Activated T-helper 2 cell treated with anti-CD3 and anti-CD28 coated beads, Interferon-gamma antibody, Interleukin-2, Interleukin-4, amounts not matched to agents 10 μg/mL and 5 μg/mL and 100 μg/mL, durations not matched to agents 14 hours and 24 hours and 36 hours (primary cell): Measurements from ENCODE around the gene PLXND1. TPM values are rescaled to one million over a fixed set of nuclear protein-coding genes. Genes with fewer than 3 reads are reported as not detected.

Experiments used
- DNase-seq: peaks from one replicate; pipeline ENCODE4 v3.0.0; 2021; ENCODE audit warnings: low spot score
- H3K27ac Mint-ChIP-seq: one replicate; pipeline ENCODE4 v1.8.0; 2021; ENCODE audit warnings: mixed read lengths
- H3K27me3 Mint-ChIP-seq: one replicate; pipeline ENCODE4 v1.8.0; 2021; ENCODE audit warnings: low read depth, mixed read lengths
- H3K36me3 Mint-ChIP-seq: one replicate; pipeline ENCODE4 v1.8.0; 2021; ENCODE audit warnings: low read depth, mixed read lengths
- H3K4me1 Mint-ChIP-seq: one replicate; pipeline ENCODE4 v1.8.0; 2021; ENCODE audit warnings: low read depth, mixed read lengths
- H3K4me3 Mint-ChIP-seq: one replicate; pipeline ENCODE4 v1.8.0; 2021; ENCODE audit warnings: low read depth, mild to moderate bottlenecking, moderate library complexity, mixed read lengths
- H3K9me3 Mint-ChIP-seq: one replicate; pipeline ENCODE4 v1.8.0; 2021; ENCODE audit warnings: mixed read lengths
- intact Hi-C: fragments of 100-400 bp; cut with micrococcal nuclease; formaldehyde crosslinking; loops from one replicate; pipeline ENCODE4 v1.15.1; 2023
- total RNA-seq: library from RNA; stranded (reverse); gene quantifications from 2 replicates; pipeline ENCODE4 v1.2.3, GENCODE V29; 2022

The PLXND1 gene
- total RNA-seq, 1 donor from 2014 or later, result 1.3 TPM

DNA sequence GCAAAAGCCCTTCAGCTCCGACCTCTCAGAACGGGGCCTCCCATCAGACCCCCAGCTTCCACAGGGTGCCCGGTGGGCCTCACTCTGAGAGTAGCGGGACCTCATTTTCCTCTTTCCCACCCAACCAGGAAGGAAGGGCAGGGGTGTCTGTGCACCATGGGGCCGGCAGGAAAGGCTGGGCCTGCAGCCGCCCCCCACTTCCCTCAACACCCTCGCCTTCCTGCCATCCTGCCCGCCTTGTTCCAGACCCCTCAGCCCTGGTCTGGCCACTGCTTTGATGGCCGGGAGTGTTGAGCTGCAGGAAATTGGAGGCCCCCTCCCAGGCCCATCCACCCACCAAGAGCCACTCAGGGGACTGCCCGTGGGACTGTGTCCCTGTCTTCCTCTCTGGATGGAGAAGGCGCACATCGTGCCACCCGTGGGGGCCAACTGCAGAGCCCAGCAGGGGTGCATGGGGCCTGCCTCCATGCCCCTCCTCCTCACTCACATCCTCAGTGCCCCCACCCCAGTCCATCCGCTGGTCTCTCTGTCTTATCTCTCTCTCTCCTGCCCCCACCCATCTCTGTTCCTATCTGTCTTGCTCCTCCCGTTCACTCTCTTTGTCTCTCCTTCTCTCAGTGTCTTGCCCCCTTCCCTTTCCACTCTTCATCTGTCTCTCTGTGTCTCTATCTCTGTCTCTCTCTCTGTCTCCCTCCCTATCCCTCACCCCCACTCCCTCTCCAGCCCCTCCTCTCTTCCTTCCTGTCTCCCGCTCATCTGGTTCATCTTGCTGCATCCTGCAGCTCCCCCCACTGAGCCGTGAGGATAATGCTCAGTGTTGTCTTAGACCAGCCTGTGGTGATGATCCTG, 1.8 kb upstream of the PLXND1 start:
- peaks cover 44% of the 10 kb centered on the region for H3K27me3 Mint-ChIP-seq
- H3K4me1 Mint-ChIP-seq, result peaks cover 10% of the 10 kb centered on the region
- no peak for DNase-seq
- no peaks in the 10 kb centered on the region for H3K9me3 Mint-ChIP-seq
- no peak overlapping the region for H3K27ac Mint-ChIP-seq
- H3K4me3 Mint-ChIP-seq, result no peak overlapping the region
- intact Hi-C loops, result loop anchor here (5.0 kb wide), 1 partner anchor 284 kb away; the partner anchor contains the start of gene TMCC1
- H3K36me3 Mint-ChIP-seq, result no peaks in the 10 kb centered on the region

DNA sequence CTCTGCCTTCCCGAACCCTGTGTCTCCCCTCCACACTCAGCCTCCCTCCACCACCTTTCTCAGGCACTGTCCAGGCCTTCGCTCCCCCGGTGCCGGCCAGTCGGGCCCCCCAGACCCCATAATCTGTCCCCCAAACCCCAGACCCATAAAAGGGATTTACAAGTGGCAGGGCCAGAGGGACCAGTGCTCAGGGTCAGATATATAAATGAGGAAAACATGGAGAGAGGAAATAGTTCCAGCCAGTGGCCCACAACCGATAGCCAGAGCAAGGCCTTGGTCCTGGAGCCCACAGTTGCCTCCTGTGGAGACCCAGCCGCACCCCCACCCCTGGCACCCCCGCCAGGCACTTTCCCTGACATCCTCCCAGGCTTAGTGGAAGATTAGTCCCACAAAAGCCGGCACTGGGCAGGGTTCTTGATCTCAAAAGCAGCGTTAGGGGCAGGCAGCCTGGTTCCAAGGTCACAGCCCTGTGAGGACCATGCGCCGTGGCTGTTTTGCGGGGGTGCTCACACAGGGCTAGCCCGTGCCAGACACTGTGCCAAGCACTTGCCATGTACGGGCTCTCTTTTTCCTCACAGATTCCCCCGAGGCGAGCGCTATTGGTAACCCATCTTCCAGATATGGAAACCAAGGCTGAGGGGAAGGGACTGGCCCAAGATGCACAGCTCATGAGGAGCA, 1.1 kb upstream of the PLXND1 start:
- no peak overlapping the region for H3K27ac Mint-ChIP-seq
- no peak for DNase-seq
- peaks cover 10% of the 10 kb centered on the region for H3K4me1 Mint-ChIP-seq
- H3K36me3 Mint-ChIP-seq, result no peaks in the 10 kb centered on the region
- peaks cover 45% of the 10 kb centered on the region for H3K27me3 Mint-ChIP-seq
- peak overlapping the region; percentile 77 for H3K4me3 Mint-ChIP-seq
- H3K9me3 Mint-ChIP-seq, result no peaks in the 10 kb centered on the region
- intact Hi-C loops, result loop anchor here (5.0 kb wide), 1 partner anchor 285 kb away; the partner anchor contains the start of gene TMCC1

DNA sequence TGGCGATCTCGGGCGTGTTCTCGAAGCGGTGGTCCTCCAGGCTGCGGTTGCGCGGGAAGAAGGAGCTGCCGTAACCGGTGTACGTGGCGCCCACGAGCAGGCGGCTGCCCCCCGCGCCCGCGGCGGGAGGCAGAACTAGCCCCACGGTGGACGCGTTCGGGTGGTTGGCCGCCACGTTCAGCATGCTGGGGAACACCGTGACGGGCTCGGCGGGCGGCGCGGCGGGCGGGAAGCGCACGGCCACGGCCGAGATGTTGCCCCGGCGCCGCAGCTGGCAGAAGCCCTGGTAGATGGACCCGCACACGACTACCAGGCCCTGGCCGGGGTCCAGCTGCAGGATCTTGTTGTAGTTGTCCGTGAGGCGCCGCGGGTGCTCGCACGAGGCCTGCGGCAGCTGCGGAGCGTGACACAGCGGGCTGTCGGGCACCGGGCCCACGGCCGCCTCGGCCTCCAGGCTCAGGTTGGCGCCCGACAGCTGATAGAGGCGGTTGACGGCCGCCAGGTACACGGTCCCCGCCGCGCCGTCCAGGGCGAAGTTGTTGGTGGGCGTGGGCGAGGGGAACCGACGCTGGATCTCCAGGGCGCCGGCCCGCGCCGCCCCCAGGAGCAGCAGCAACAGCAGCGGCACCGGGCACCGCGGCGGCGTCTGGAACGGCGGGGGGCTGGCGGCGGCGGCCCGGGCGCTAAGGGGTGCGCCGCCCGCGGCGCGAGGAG, 397 bp downstream of the PLXND1 start:
- H3K27ac Mint-ChIP-seq, result no peak overlapping the region
- intact Hi-C loops, result loop anchor here (5.0 kb wide), 1 partner anchor 286 kb away; the partner anchor contains the start of gene TMCC1
- H3K27me3 Mint-ChIP-seq, result peaks cover 52% of the 10 kb centered on the region
- DNase-seq, result no peak
- H3K9me3 Mint-ChIP-seq, result no peaks in the 10 kb centered on the region
- H3K4me1 Mint-ChIP-seq, result peaks cover 10% of the 10 kb centered on the region
- peak overlapping the region; percentile 85 for H3K4me3 Mint-ChIP-seq
- no peaks in the 10 kb centered on the region for H3K36me3 Mint-ChIP-seq

DNA sequence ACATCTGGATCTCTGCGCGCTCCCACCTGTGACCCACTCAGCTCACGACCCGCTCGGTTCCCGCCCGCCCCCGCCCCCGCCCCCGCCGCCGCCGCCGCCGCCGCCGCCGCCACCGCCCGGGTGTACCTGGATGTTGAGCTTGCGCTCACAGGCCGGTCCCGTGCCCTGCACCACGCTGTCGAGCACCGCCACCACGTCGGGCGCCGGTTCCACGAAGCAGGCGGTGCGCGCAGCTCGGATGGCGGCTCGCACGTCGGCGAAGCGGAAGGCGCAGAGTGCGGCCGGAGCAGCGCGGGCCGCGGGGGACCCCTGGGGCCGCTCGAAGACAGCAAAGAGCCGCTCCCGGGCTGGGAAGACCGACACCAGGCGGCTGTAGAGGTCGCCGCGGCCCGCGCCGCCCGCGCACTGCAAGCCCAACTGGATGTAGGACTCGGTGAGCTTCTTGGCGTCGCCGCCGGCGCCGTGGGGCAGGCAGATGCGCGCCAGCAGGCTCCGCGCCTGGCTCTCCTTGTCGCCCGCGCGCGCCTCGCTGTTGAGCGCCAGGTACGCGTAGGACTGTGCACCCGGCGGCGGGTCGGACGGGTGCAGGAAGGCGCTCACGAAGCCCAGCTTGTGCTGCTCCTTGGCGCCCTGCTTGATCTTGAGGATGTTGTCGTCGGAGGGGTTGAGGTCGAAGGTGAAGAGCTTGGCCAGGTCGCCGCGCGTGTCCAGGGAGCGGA, 1.1 kb downstream of the PLXND1 start:
- Mint-ChIP-seq H3K27ac (peak overlapping the region; percentile 29), H3K9me3 (no peaks in the 10 kb centered on the region), H3K4me3 (peak overlapping the region; percentile 85), H3K4me1 (peaks cover 10% of the 10 kb centered on the region), H3K36me3 (no peaks in the 10 kb centered on the region), H3K27me3 (peaks cover 56% of the 10 kb centered on the region)
- peak; percentile 30 for DNase-seq
- intact Hi-C loops, result loop anchor here (5.0 kb wide), 1 partner anchor 287 kb away; the partner anchor contains the start of gene TMCC1

DNA sequence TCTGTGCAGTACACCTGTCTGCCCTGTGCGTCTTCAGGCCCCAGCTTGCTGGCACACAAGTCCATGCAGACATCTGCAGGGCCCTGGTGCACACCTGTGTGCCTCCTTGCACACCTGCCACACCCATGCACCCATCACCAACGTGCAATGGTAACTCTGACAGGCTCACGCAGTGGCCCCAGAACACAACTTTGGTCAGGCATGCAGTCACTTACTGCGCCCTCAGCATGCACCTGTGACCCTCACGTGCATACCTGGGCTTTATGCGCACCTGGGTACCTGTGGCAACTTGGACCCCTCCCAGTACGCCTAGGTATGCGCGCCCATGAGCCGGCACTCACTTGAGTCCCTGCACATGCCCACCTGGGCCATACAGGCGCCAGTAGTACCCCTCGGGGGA, 1.7 kb downstream of the PLXND1 start:
- H3K27ac Mint-ChIP-seq, result no peak overlapping the region
- H3K36me3 Mint-ChIP-seq, result no peaks in the 10 kb centered on the region
- no peaks in the 10 kb centered on the region for H3K9me3 Mint-ChIP-seq
- no peak overlapping the region for H3K4me3 Mint-ChIP-seq
- DNase-seq, result no peak
- intact Hi-C loops, result loop anchor here (5.0 kb wide), 1 partner anchor 288 kb away; the partner anchor contains the start of gene TMCC1
- H3K27me3 Mint-ChIP-seq, result peaks cover 52% of the 10 kb centered on the region
- peaks cover 10% of the 10 kb centered on the region for H3K4me1 Mint-ChIP-seq

DNA sequence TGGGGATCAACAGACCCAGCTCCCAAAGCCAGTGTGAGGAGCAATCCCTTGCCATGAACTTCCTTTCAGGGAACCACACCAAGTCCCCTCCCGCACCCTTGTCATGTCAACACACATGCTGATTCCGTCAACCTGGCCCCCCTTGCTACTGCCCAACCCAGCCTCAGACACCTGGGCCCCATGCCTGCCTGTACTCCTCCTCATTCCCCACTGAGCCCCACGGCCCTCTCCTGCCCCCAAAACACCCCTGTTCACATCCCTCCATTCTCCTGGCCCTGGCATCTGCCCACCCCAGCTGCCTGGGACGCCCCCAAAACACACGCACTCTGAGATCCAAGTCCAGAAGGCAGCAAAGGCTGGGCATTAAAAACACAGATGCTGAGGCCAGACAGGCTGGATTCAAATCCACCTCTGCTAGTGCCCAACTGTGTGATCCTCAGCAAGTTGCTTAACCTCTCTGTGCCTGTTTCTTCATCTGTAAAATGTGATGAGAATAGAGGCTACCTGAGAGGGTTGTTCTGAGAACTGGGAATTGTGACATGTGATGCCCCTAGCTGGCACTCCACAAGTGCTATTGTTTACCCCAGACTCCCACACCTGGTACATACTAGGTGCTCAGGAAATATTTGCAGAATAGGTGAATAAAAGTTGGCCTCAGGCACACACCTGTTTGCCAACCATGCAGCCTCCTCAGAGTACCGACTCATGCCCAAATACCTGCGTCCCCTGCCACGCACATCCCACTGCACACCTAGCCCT, 2.3 kb downstream of the PLXND1 start:
- intact Hi-C loops, result no loop called here
- H3K27me3 Mint-ChIP-seq, result peaks cover 51% of the 10 kb centered on the region
- H3K4me1 Mint-ChIP-seq, result peaks cover 9% of the 10 kb centered on the region
- H3K27ac Mint-ChIP-seq, result no peak overlapping the region
- no peaks in the 10 kb centered on the region for H3K9me3 Mint-ChIP-seq
- H3K4me3 Mint-ChIP-seq, result no peak overlapping the region
- no peak for DNase-seq
- no peaks in the 10 kb centered on the region for H3K36me3 Mint-ChIP-seq

DNA sequence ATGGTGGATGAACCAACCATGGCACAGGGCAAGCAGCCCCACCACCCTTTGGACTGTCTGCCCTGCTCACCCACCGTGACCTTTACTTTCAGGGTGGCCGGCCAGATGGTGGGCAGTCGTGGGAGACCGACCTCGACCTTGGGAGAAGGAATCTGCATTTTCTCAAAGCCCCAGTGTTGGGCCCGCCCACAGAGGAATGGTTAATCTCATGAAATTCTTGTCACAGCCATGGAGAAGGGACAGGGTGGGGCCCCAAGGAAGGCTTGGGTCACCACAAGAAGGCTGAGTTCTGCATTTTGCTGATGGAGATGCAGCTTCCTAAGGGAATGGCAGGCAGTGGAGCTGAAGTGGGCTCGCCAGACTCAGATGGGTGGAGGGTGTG, 2.9 kb downstream of the PLXND1 start:
- Mint-ChIP-seq H3K4me3 (no peak overlapping the region), H3K9me3 (no peaks in the 10 kb centered on the region), H3K36me3 (no peaks in the 10 kb centered on the region), H3K27ac (no peak overlapping the region), H3K4me1 (peaks cover 7% of the 10 kb centered on the region), H3K27me3 (peaks cover 48% of the 10 kb centered on the region)
- DNase-seq, result no peak
- intact Hi-C loops, result no loop called here

DNA sequence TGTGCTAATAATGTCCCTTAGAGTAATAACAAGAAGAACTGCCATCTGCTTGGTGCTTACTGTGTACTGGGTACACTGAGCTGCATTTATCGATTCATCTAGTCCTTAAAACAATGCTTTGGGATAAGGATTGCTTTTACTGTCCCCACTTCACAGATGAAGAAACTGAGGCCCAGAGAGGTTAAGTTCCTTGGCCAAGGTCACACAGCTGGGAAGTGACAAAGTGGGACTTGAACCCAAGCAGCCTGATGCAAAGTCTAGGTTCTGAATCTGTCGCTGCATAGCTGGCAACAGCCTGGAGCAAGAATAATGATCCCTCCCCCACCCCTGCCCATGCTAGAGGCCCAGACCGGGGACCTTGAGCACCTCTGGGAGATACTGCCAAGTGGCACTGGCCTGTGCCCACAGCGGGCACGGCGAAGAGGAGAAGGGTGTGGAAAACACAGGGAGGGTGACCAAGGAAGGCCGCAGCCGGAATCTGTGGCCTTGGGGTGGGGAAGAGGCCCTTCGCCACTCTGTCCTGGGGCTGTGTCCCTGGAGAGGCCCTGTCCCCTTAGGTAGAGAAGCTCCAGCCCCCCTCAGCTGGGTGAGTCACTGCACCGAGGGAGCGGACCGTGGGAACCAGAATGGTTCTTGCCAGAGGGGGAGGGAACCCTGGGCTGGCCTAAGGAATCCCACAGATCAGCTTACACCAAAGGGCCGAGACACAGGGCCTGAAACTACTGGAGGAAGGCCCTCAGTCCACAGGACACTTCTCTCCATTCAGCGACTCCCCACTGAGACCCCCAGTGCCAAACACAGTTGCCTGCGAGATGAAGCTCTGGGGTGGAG, 3.5 kb downstream of the PLXND1 start:
- H3K9me3 Mint-ChIP-seq, result no peaks in the 10 kb centered on the region

DNA sequence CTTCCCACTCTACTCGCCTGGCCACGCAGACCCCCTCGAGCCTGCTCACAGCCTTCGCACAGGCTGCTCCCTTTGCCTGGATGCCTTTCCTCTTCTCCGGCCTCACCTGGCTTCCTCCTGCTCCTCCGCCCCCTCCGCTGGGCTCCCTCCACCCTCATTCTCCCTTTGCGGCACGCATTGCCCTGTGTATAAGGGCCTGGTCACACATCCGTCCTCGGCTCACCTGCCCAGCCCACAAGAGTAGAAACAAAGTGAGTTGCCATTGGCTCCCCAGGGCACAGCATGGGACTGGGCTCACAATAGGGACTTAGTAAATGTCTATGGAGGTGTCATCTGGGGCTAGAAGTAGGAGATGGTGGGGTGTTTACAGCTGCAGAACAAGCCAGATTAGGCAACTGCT, 4.2 kb downstream of the PLXND1 start:
- H3K4me1 Mint-ChIP-seq, result peaks cover 6% of the 10 kb centered on the region
- intact Hi-C loops, result no loop called here
- no peaks in the 10 kb centered on the region for H3K9me3 Mint-ChIP-seq
- no peaks in the 10 kb centered on the region for H3K36me3 Mint-ChIP-seq
- peaks cover 45% of the 10 kb centered on the region for H3K27me3 Mint-ChIP-seq
- H3K27ac Mint-ChIP-seq, result no peak overlapping the region
- H3K4me3 Mint-ChIP-seq, result no peak overlapping the region
- no peak for DNase-seq

More for the DNA sequence above, 3.5 kb downstream of the PLXND1 start:
- H3K36me3 Mint-ChIP-seq, result no peaks in the 10 kb centered on the region
- H3K4me1 Mint-ChIP-seq, result peaks cover 7% of the 10 kb centered on the region
- H3K4me3 Mint-ChIP-seq, result no peak overlapping the region
- no peak overlapping the region for H3K27ac Mint-ChIP-seq
- H3K27me3 Mint-ChIP-seq, result peaks cover 48% of the 10 kb centered on the region
- no peak for DNase-seq
- intact Hi-C loops, result no loop called here

DNA sequence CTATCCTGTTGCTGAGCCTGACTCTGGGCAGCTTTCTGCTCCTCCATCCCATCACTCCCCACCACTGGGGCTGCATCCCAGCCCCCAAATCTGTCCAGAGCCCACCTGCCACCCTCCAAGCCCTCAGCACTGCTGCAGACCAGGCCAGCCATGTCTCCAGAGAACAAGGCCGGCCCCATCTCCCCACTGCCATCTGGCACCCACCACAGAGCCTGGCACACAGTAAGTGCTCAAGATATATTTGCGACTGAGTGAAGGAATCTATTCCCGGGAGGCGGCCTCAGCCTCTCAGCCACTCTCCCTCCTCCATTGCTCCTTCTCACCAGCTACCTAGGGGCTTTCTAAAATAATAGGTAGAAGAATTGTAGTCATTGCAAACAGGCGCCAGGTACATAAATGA, 4.8 kb downstream of the PLXND1 start:
- Mint-ChIP-seq H3K27ac (no peak overlapping the region), H3K4me1 (peaks cover 3% of the 10 kb centered on the region), H3K36me3 (no peaks in the 10 kb centered on the region), H3K4me3 (no peak overlapping the region), H3K9me3 (no peaks in the 10 kb centered on the region), H3K27me3 (peaks cover 41% of the 10 kb centered on the region)
- DNase-seq, result no peak
- intact Hi-C loops, result no loop called here

DNA sequence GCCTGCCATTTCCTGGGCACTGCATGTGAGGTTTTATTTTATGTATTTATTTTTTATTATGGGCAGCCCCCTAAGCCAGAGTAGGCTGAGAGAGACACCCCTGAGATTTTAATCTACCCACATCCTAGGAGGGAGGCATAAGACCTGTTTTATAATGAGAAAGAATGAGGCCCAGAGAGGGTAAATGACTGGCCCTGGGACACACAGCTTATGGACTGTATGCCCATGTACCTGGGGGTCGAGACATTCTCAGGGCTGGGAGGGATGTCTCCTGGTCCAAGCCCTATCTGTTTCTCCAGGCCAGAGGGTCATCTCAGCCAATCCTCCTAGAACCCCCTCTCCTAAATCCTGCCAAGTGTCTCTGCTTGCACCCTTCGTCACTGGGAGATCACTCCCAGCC, 6.1 kb downstream of the PLXND1 start:
- no peak for DNase-seq
- Mint-ChIP-seq H3K27ac (no peak overlapping the region), H3K4me1 (no peaks in the 10 kb centered on the region), H3K27me3 (peaks cover 47% of the 10 kb centered on the region), H3K9me3 (no peaks in the 10 kb centered on the region), H3K4me3 (no peak overlapping the region), H3K36me3 (no peaks in the 10 kb centered on the region)
- intact Hi-C loops, result no loop called here
